T-helper 22 cell (primary cell): Measurements from ENCODE around the gene LVRN.

ENCODE experiments used
- DNase-seq: peaks from one replicate; pipeline ENCODE4 v3.0.0-alpha.2; 2020; ENCODE audit warnings: low read depth

Gene LVRN

GRCh38 chr5:116025866-116026265 lies 63.6 kb downstream of the LVRN start:
- DNase-seq = no peak

- no peak for DNase-seq
Observed at GRCh38 chr5:116032094-116032517, 69.8 kb downstream of the LVRN start, which contains the start of gene ARL14EPL. TSS of gene ARL14EPL (plus strand) at chr5:116032472. CDS start at chr5:116051466, 18,994 bp downstream.

DNA sequence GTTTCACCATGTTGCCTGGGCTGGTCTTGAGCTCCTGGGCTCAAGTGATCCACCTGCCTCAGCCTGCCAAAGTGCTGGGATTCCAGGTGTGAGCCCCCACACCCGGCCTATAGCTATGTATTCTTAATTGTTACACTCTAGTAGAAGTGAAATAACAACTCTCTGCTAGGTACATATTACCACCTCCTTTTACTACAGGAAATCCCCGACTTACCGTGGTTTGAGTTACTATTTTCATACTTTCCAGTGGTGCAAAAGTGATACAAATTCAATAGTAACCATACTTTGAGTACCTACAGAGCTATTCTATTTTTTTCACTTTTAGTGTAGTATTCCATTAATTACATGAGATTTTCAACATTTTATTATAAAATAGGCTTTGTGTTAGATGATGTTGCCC lies 70.7 kb downstream of the LVRN start:
- DNase-seq = no peak

DNA sequence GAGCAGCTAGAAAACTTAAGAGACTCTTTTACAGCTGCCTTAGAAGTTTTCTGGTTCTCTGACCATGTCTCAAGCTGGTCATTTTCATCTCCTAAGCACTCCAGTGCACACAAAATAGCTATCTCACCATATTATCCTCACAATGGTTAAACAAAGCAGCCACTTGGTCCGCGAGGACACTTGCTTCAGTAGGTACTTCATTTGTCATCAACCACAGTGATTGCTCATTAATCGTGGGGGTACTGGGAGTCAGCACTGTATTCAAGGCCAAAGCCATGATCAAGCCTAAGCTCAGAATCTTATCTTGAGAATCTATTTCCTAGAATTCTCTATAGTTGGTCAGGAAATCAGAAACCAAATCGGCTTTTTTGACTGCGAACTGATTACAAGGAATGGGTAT lies 72.8 kb downstream of the LVRN start:
- no peak for DNase-seq

DNA sequence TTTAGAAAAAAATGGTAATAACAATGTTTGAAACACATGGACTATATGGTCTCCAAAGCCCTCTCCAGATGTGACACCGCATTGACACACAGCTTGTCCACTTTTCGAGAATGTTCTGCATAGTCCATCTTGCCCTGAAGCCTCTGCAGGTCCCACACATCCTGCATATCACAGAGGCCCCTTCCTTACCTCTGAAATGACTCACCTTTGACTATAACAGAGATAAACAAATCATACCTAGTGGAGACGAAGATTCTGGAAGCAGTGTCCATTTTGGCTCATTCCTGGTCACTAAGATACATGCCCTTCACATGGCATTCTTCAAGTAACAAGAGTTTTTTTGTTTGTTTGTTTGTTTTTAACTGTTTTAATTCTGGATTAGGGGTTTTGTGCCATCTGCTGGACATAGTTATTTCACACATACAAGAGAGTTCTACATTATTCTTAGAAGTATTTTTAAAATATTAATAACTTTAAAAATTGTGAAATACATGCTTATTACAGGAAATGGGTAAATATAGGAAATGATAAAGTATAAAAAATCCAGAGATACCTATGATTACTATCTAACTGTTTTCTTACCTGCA lies 75.1 kb downstream of the LVRN start:
- DNase-seq = no peak

- no peak for DNase-seq
Observed at GRCh38 chr5:116038817-116039216, 76.5 kb downstream of the LVRN start.

- no peak for DNase-seq
Observed at GRCh38 chr5:116042375-116042774, 80.1 kb downstream of the LVRN start.

- no peak for DNase-seq
Observed at GRCh38 chr5:116044073-116044472, 81.8 kb downstream of the LVRN start.

- DNase-seq = no peak
Observed at GRCh38 chr5:116045821-116046220, 83.5 kb downstream of the LVRN start.

DNA sequence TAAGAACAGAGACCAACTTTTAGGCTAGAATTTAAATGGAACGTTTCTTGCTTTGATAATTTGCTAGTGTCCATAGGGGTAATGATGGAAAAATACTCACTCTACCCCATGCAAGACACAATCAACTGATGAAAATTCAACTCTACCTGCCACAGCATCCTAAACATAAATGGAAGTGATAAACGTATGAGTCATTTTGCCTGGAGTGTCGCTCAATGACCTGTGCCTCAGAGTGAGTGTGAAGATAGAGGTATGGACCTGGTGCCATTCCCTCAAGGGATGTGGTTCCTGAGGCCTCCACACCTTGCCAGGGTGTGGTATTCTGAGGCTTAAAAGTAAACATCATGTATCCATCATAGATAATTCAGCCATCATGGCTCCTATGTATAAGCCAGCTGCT lies 84.0 kb downstream of the LVRN start:
- DNase-seq = no peak

GRCh38 chr5:116046823-116047222 lies 84.5 kb downstream of the LVRN start:
- DNase-seq = no peak

GRCh38 chr5:116058346-116058936 lies 96.2 kb downstream of the LVRN start:
- DNase-seq = no peak

DNA sequence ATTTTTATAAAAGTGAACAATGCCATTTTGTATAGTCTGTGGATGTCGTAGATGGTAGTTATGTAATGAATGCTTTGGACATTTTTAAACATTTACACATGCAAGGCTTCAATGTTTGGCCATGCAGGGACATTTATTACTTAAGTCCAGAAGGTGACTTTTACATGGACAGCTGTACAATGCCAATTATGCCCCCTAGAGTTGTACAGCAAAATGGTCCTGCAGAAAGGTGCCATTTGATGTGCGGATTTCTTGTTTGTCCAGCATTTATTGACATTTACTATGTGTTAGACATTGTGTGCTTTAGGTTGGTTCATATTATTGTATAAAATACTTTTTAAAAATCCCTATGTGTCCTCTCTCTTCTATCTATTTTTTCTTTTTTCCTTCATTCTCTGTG lies 100.1 kb downstream of the LVRN start:
- no peak for DNase-seq

DNA sequence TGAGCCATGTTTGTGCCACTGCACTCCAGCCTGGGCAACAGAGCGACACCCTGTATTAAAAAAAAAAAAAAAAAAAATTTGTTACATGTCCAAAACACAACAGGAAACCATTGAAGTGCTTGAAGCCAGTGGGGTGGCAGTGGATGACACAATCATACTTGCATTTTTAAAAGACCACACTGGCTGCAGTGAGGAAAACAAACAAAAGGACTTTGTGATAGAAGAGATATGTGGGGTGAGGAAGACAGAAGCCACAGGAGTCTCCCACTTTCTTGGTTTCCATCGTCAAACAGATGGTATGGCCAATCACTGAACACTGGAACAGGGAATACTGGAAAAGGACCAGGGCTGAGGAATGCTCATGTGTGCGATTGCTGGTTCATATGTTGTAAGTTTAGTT lies 101.7 kb downstream of the LVRN start:
- no peak for DNase-seq

DNA sequence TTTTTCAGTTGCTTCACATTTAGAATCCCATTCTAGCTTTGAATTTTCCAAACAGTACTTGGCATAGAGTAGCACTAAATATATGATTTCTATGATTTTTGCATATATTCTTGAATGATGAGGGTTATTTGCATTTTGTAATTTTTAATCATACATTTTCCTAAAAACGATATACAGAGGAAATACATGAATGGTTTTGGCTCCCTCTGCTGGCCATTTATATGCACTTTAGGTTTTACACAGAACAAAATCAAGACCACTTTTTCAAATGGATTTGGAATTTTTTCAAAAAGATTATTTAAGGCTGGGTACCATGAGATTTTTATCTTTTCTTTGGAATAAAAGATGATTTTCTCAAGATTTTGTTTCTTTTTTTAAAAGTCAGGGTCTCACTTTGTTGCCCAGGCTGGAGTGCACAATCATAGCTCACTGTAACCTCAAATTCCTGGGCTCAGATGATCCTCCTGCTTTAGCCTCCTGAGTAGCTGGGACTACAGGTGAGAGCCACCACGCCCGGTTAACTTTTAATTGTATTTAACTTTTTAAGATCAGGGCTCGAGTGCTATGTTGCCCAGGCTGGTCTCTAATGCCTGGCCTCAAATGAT lies 105.9 kb downstream of the LVRN start:
- DNase-seq = no peak

- no peak for DNase-seq
Observed at GRCh38 chr5:116071211-116071610, 108.9 kb downstream of the LVRN start.

- DNase-seq = no peak
Observed at GRCh38 chr5:116075191-116075831, 113.0 kb downstream of the LVRN start.

GRCh38 chr5:116076496-116076895 lies 114.2 kb downstream of the LVRN start:
- no peak for DNase-seq
